ENCODE measurements around the gene DNMT1.

Gene DNMT1

DNA sequence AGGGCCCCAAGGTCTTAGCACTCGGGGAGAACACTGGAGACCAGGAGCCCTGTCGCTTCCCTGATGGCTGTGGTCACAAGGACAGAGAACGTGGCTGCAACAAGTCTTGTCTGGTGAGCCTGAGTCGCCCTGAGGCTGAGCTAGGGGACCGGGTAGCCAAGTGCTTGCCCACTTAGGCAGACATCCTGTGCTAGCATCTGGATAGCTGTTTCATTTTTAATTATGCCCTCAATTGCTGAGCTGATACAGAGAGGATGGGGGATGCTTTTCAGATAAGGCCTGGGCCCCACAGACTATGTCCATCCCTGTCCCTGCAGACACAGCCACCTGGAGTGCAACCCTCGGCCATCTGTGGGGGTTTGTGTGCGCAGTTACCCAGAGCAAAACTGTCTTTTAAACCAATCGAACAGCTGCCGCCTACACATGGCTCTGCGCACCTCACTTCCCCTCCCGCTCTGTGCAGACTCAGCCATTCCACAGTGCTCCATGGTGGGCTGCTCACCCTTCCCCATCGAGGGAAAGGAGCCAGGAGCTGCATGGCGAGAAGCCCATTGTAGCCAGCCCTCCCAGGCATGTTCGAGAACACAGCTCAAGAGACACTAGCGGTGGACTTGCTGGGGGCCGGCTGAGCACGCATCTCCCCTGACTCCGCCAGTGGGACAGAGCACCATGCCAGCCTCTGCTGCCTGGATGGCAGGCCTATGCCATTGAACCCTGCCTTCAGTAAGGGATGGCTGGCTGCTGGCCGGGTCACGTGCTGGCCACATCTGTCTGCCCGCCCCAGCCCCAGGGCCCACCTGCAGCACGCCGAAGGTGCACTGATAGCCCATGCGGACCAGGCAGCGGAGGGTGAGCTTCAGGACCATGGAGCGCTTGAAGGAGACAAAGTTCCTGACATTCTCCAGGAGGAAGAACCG is 55.6 kb downstream of the DNMT1 start:
- DNase-seq: no peak

DNA sequence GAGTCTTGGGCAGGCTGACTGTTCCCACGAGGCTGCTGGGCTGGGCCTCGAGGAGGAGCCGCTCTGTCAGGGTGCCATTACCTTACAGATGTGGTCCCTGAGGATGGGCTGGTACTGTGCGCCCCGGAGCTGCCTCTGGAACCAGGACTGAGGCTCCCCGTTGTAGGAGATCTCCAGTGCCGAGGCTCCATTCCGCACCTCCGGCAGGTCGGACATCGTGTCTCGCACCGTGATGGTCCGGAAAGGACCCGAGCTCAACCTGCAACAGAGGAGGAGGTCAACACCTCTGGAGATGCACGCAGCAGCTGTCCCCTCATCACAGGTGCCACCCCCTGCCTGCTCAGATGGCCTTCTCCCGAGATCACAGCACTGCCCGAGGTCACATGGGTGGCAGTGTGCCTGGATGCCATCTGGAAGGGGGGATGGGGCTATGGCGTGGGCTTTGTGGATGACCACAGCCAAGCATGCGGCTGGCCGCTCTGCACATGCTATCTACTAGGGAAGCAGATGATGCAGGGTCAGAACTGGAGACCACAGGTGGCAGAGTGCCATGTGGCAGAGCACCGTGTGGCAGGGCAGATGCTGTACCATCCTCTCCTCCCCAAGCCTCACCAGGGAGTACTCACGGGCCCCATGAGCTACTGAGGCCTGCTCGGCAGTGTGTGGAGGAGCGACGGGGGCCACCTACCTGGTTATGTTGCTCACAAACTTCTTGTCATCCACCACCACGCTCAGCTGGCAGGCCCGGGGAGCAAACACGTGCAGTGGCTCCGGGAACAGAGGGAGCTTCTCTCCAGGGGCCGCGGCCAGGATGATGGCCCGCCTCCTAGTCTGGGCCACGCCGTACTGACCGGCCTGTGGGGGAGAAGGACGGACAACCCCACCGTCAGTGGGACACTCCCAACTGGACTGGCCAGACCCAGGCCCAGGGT is 56.7 kb downstream of the DNMT1 start:
- no peak for DNase-seq

DNA sequence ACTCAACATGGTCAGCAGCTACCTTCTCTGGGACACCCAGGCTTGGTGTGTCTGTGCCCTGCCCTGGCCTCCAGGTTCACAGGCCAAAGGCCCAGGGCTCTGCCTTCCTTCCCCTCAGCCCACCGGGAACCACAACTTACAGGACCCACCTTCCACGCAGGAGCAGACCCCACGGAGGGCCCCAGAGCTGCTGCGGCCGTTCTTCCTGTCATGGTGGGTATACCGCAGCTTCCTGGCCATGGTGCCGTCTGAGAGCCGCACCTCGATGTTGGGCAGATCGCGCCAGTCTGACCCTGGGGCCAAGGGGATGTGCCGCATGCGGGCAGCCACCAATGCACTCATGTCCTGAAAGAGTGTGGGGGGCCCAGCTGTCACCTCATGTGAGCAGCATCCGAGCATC is 57.8 kb downstream of the DNMT1 start:
- no peak for DNase-seq

DNA sequence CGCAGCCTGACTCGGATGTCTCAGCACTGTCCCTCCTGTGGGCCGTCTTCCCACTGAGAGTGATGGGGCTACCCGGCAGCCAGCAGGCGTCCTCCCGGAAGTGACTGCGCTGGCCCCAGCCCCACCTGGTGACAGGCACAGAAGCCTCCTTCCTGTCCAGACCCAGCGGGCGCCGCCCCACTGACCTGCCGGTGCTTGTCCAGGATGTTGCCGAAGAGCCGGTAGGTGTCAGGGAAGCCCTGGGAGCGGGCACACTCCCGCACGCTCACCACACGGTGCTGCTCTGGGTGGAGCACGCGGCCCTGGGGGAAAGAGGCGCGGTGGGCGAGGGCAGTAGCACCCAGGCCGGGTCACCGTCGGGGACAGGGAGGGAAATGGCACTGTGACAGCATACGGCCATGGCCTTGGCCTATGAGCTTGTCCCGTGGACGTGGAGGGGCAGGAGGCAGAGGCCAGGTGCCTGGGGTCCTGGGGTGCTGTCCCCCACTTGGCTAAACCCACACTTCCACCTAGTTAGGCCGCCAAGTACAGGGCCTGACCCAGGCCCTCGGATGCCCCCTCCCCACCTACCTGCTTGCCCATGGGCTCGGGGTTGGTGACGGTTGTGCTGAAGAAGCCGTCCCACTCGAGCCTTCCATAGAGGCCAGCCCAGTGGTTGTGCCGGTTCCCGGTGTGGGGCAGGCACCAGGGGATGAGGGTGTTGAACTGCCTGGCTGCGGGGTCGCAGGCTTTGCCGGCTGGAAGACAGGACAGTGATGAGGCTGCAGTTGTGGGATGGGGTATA is 59.0 kb downstream of the DNMT1 start:
- no peak for DNase-seq

DNA sequence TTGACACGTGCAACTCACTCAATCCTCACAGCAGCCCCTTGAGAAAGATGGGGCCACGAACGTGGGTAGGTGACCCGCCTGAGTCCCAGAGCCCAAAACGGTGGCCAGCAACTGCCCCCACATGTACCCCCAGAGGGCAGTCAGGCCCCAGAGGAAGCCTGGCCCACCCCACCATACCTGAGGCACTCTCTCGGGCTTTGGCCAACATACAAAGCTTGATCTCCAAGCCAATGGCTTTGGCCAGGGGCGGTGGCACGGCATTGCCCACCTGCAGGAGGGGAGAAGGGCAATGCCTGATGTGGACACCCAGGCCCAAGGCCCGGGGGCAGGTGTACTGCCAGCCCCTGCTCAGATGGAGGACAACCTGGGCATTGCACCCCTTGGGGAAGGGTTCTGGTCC is 60.7 kb downstream of the DNMT1 start:
- no peak for DNase-seq

DNA sequence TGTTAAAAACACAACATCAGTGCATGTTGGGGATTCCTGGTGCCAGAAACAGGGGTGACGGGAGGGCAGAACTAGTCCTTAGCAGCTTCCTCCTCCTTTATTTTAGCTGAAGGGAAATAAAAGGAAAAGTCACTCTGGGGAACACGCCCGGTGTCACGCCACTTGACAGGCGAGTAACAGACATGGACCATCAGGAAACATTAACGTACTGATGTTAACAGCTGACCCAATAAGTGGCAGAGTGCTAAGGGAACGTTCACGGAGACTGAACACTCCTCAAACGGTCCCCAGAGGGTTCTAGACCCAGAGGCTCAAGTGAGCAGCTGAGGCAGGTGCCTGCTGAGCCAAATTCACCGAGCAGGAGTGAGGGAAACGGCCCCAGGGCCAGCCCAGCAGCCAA is 61.2 kb downstream of the DNMT1 start:
- DNase-seq: no peak

DNA sequence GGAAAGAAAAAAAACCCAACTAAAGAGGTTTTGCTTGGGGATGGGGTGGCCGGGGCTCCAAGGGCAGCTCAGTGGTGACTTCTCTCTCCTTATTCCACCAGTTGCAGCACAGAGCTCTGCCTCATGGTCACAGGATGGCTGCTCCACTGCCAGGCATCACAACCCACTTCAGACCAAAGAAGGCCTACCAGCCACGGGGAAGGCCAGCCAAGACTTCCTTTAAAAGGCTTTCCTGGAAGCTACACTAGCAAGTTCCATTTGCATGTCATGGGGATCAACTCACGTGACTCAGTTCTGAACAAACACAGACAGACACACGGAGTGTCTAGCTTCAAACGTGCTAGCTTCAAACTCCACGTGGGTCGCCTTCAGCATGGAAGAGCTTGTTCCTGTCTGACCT is 61.8 kb downstream of the DNMT1 start:
- DNase-seq: no peak

DNA sequence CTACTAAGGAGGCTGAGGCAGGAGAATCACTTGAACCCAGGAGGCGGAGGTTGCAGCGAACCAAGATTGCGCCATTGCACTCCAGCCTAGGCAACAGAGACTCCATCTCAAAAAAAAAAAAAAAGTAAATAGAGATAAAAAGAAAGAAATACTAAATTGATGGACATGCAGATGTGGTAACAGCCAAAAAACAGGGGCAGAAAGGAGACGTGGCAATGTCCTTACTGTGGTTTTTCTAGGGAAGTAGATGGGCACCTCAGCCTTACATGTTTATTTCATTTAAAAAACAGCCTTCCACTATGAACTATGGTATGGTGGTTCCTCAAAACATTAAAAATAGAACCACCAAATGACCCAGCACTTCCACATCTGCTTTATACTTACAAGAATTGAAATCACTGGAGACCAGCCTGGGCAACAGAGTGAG is 68.5 kb downstream of the DNMT1 start:
- peak; percentile 100 for DNase-seq

DNA sequence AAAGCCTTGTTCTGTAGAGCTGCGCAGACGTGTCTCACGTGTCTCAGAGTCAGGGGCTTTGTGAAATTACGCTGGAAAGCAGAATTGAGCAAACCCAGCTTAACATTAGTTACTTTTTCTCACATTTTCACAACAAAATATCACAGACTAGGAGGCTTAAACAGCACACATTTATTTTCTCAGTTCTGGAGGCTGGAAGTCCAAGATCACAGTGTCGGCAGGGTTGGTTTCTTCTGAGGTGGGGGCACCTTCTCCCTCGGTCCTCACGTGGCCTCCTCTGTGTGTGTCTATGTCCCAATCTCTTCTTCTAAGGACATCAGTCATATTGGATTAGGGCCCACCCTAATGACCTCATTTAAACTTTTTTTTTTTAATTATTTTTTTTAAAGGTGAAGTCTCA is 70.3 kb downstream of the DNMT1 start:
- no peak for DNase-seq

DNA sequence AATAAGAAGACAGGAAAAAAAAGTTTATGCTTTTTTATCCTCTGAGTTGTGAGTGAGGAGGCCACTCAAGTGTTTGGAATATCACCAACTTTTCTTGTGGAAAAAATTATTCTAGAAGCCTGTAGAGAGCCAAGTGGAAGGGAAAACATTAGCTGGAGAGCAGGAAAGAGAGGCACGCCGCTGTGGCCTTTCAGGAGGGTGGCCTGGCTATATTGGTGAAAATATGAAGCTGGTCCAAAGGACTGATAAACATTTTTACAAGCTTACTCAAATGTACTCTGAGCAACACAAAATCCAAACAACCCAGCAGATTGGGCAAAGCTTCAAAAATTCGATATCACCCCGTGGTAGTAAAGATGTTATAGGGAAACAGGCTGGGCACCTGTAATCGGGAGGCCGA is 72.7 kb downstream of the DNMT1 start:
- no peak for DNase-seq

DNA sequence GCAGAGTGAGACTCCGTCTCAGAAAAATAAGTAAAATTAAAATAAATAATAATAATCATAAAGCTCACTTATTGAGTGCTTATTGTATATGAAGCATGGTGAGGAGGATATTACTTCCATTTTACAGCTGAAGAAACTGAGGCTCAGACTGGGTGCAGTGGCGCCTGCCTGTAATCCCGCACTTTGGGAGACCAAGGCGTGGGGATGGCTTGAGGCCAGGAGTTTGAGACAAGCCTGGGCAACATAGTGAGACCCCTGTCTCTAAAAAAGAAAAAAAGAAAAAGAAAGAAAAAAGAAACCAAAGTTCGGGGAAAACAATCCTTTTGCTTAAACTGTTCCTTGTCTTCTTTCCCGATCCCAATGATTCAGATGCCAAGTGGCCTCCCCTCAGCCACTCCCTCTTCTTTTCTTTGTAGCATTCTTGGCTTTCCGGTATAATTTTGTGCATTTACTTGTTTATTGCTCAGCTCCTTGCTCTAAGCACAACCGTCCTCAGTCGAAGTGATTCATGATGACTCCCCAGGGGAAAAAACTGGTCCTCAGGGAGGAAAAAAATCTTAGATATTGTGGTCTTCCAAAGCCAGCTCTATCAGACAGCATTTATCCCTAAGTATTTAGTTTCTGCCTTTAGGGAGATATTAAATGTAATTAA is 74.1 kb downstream of the DNMT1 start:
- DNase-seq: no peak

DNA sequence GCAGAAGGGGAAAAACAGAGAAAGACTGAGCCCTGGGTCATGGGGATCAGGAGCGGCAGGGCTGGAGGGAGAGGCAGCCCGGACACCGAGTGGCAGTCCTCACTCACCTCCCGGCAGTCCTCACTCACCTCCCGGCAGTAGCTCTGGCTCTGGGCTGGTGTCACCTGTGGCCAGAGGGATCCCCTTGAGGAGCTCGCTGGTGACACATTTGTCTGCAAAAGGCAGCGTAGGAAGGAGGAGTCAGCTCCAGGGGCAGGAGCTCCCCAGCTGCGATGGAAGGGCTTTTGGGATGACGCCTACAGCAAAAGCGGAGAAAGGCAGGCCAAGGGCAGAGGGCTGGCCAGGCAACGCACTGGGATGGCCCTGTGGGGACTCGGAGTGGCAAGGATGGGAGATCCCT is 75.8 kb downstream of the DNMT1 start:
- no peak for DNase-seq

DNA sequence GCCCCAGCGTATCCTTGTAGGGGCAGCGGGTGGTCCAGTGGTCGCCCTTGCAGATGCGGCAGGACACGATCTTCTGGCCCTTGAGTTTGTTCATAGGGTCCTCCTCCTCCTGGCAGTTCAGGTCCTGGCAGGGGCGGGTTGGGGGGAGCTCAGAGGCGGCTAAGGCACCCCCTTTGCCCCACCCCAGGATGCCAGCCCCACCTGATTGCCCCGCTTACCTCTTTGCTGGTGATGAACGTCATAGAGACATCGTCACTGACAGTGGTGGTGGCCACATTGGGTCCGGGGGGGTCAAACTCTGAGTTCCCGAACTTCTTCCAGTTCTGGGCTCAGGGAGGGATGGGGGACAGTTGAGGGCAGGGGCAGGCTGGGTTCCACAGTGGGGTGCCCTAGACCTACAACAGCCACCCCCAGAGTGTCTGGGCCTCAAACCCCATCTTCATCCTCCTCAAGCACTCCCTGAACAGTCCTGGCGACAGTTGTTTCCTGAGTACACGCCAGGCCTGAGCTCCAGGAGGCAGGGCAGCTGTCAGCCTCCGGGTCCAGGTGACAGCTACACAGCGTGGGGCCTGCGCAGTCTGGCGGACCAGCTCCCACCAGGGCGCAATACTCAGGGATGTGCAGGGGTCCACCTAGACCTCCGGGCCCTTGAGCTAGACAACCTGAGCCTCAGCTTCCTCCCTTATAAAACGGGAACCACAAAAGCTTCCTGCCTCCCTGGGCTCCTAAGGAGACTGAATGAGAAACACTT is 77.7 kb downstream of the DNMT1 start:
- no peak for DNase-seq

DNA sequence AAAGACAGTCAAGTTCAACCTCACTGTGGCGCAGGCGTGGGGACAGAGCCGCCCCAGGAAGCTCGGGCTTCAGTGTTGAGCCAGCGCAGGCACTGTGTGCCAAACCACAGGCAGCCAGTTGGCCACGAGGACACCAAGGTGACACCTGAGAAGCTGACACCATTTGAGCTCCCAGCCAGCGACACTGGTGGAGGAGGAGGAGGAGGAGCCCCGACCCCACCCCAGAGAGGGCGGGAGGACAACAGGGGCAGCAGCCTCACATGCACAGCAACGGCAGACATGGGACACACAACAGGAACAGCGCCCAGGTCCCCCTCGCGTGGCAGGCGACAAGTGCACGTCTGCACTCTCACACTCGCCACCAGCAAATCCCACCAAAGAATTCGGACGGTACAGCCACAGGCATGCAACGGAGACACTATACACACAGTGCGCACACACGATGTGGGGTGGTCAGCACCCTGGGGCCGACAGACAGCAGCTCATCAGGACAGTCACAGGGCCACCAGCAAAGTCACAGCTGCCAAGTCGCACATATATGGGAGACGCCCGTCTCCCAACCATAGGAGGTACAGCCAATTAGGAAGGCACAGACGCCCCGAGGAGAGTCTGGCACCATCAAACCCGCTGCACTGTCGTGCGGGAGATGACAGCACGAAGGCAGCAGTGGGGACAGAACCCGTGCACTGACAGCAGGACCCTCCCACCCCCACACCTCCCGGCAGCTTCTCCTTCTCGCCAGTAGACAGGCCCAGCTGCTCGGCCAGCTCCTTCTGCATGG is 78.5 kb downstream of the DNMT1 start:
- DNase-seq: no peak

DNA sequence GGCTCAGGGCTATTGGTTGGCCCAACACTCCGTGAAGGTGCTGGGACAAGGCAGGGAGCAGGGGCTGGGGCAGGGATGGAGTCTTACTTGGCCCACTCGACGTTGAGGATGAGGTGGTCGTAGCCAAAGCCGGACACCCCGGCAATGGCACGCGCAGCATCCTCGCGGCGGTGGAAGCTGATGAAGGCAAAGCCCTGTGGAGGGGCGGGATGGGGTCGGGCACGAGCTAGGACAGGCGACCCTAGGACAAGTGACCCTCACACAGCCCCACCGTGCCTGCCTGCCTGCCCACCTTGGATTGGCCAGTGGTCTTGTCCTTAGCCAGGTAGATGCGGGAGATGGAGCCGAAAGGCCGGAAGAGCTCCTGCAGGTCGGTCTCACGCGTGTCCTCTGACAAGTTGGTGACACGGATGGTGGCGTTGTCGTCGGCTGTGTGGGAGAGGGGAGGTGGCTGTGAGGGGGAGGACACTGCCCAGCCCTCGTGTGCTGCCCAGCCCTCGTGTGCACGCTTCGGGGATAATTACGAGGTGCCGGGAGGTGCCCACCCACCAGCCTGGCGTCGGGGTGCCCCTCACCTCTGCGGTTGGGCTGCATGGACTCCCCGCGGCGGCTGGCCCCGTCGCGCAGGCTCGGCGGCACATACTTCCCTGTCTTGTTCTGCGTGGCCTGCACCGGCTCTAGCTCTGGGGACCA is 79.2 kb downstream of the DNMT1 start:
- DNase-seq: no peak

DNA sequence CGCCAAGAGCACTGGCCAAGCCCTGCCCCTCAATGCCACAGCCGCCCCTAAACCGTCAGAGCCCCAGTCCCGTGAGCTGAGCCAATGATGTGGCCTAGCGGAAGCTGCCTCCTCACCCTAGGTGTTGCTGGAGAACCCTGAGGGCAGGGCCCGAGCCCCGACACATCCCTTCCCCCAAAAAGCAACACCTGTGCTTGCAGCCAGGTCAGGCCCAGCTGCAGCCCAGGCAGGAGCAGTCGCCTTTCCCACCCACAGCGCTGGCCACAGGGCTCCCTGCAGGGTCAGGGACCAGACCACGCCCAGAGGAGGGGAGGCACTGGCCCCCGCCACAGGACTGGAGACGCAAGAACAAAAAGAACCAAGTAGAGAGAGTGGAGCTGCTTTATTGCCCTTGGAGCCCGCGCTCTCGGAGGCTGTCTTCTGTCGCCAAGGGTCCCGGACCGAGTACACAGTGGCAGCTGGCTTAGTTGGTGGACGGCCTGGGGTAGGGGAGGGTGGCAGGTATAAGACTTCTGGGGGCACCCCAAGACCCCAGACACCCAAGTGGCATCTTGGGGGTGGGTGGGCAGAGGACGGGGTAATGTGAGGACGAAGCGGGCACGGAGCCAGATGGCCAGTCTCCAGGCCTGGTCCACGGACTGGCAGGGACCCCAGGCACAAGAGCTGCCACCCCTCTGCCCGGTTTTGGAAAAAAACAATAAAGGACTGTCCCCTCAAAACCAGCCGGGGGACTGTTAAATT is 79.9 kb downstream of the DNMT1 start:
- peak; percentile 35 for DNase-seq

DNA sequence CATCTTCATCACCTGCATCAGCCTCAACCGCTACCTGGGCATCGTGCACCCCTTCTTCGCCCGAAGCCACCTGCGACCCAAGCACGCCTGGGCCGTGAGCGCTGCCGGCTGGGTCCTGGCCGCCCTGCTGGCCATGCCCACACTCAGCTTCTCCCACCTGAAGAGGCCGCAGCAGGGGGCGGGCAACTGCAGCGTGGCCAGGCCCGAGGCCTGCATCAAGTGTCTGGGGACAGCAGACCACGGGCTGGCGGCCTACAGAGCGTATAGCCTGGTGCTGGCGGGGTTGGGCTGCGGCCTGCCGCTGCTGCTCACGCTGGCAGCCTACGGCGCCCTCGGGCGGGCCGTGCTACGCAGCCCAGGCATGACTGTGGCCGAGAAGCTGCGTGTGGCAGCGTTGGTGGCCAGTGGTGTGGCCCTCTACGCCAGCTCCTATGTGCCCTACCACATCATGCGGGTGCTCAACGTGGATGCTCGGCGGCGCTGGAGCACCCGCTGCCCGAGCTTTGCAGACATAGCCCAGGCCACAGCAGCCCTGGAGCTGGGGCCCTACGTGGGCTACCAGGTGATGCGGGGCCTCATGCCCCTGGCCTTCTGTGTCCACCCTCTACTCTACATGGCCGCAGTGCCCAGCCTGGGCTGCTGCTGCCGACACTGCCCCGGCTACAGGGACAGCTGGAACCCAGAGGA is 80.6 kb downstream of the DNMT1 start:
- peak; percentile 35 for DNase-seq

DNA sequence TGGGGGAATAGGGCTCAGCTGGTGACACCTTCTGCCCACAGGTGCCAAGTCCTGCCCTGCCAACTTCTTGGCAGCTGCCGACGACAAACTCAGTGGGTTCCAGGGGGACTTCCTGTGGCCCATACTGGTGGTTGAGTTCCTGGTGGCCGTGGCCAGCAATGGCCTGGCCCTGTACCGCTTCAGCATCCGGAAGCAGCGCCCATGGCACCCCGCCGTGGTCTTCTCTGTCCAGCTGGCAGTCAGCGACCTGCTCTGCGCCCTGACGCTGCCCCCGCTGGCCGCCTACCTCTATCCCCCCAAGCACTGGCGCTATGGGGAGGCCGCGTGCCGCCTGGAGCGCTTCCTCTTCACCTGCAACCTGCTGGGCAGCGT is 81.2 kb downstream of the DNMT1 start:
- no peak for DNase-seq
